H9 (cell line): Measurements from ENCODE around the gene CPLX1. TPM values are rescaled to one million over a fixed set of nuclear protein-coding genes. Genes with fewer than 3 reads are reported as not detected.

Experiments
- DNase-seq: peaks from one replicate; pipeline ENCODE4 v3.0.0-alpha.2; 2017
- H2AFZ ChIP-seq: one replicate; pipeline ENCODE4 v1.6.1; 2013; ENCODE audit warnings: mild to moderate bottlenecking, low read length, control low read depth, moderate library complexity
- H2AK5ac ChIP-seq: 2 replicates; pipeline ENCODE4 v1.6.1; 2013; ENCODE audit warnings: low read length, control low read depth, mixed read lengths; ENCODE audit not compliant: insufficient read length
- H2BK120ac ChIP-seq: one replicate; pipeline ENCODE4 v1.6.1; 2013; ENCODE audit warnings: low read depth, mild to moderate bottlenecking, low read length, control low read depth, inconsistent platforms; ENCODE audit not compliant: poor library complexity, severe bottlenecking
- H2BK12ac ChIP-seq: 2 replicates; pipeline ENCODE4 v1.6.1; 2013; ENCODE audit warnings: low read length, control low read depth, mixed read lengths, low read depth; ENCODE audit not compliant: insufficient read length
- H2BK15ac ChIP-seq: 2 replicates; pipeline ENCODE4 v1.6.1; 2013; ENCODE audit warnings: low read depth, low read length, control low read depth
- H2BK20ac ChIP-seq: one replicate; pipeline ENCODE4 v1.6.1; 2013; ENCODE audit warnings: low read depth, mild to moderate bottlenecking, low read length, control low read depth, inconsistent platforms; ENCODE audit not compliant: poor library complexity, severe bottlenecking
- H2BK5ac ChIP-seq: 2 replicates; pipeline ENCODE4 v1.6.1; 2013; ENCODE audit warnings: low read length, control low read depth, mixed read lengths; ENCODE audit not compliant: insufficient read length
- H3K14ac ChIP-seq: 2 replicates; pipeline ENCODE4 v1.6.1; 2013; ENCODE audit warnings: low read length, control low read depth; ENCODE audit not compliant: insufficient read depth
- H3K18ac ChIP-seq: 2 replicates; pipeline ENCODE4 v1.6.1; 2013; ENCODE audit warnings: low read depth, mild to moderate bottlenecking, mixed read lengths, low read length, control low read depth; ENCODE audit not compliant: insufficient read length
- H3K23ac ChIP-seq: 2 replicates; pipeline ENCODE4 v1.6.1; 2013; ENCODE audit warnings: low read length, control low read depth, mixed read lengths, low read depth; ENCODE audit not compliant: insufficient read length
- H3K23me2 ChIP-seq: 2 replicates; pipeline ENCODE4 v1.6.1; 2013; ENCODE audit warnings: low read depth, mild to moderate bottlenecking, mixed read lengths, low read length, control low read depth; ENCODE audit not compliant: insufficient read length, poor library complexity, severe bottlenecking
- H3K27ac ChIP-seq: 2 replicates; pipeline ENCODE4 v1.5.1; 2013; ENCODE audit warnings: low read length, control low read depth, mixed read lengths, low read depth; ENCODE audit not compliant: insufficient read length
- H3K27me3 ChIP-seq: 2 replicates; pipeline ENCODE4 v1.6.1; 2013; ENCODE audit warnings: low read length, control low read depth, inconsistent platforms; ENCODE audit not compliant: insufficient read depth
- H3K4ac ChIP-seq: 2 replicates; pipeline ENCODE4 v1.6.1; 2013; ENCODE audit warnings: low read depth, mild to moderate bottlenecking, control low read depth, inconsistent platforms, low read length, moderate library complexity
- H3K4me1 ChIP-seq: 2 replicates; pipeline ENCODE4 v1.6.1; 2013; ENCODE audit warnings: low read length, control low read depth, inconsistent platforms; ENCODE audit not compliant: insufficient read depth
- H3K4me2 ChIP-seq: 2 replicates; pipeline ENCODE4 v1.6.1; 2013; ENCODE audit warnings: low read length, control low read depth, mixed read lengths; ENCODE audit not compliant: insufficient read length, insufficient read depth
- H3K56ac ChIP-seq: 2 replicates; pipeline ENCODE4 v1.6.1; 2013; ENCODE audit warnings: low read depth, mild to moderate bottlenecking, mixed read lengths, low read length, control low read depth; ENCODE audit not compliant: insufficient read length
- H3K79me1 ChIP-seq: 2 replicates; pipeline ENCODE4 v1.6.1; 2013; ENCODE audit warnings: low read depth, mild to moderate bottlenecking, moderate library complexity, low read length, control low read depth, inconsistent platforms; ENCODE audit not compliant: insufficient read depth, poor library complexity, severe bottlenecking
- H3K79me2 ChIP-seq: 2 replicates; pipeline ENCODE4 v1.6.1; 2013; ENCODE audit warnings: low read length, control low read depth, inconsistent platforms; ENCODE audit not compliant: insufficient read depth
- H3K9ac ChIP-seq: 2 replicates; pipeline ENCODE4 v1.6.1; 2013; ENCODE audit warnings: low read length, control low read depth, mixed read lengths; ENCODE audit not compliant: insufficient read length; ENCODE audit errors: extremely low read depth
- H3K9me3 ChIP-seq: one replicate; pipeline ENCODE4 v1.6.1; 2013; ENCODE audit warnings: low read depth, low read length, inconsistent platforms; ENCODE audit not compliant: control insufficient read depth
- H3T11ph ChIP-seq: one replicate; pipeline ENCODE4 v1.6.1; 2013; ENCODE audit warnings: mild to moderate bottlenecking, low read length, control low read depth, inconsistent platforms
- H4K20me1 ChIP-seq: one replicate; pipeline ENCODE4 v1.6.1; 2013; ENCODE audit not compliant: control insufficient read depth, insufficient read length, insufficient read depth
- H4K5ac ChIP-seq: 2 replicates; pipeline ENCODE4 v1.6.1; 2013; ENCODE audit warnings: low read depth, mild to moderate bottlenecking, mixed read lengths, low read length, control low read depth; ENCODE audit not compliant: insufficient read length
- H4K8ac ChIP-seq: replicated peaks from 2 replicates; pipeline ENCODE4 v1.6.1; 2013; ENCODE audit warnings: low read length, control low read depth, mixed read lengths, low read depth; ENCODE audit not compliant: insufficient read length
- H4K91ac ChIP-seq: 2 replicates; pipeline ENCODE4 v1.6.1; 2013; ENCODE audit warnings: low read depth, mild to moderate bottlenecking, moderate library complexity, mixed read lengths, low read length, control low read depth; ENCODE audit not compliant: insufficient read length
- H3K27ac Mint-ChIP-seq, 3 experiments: 2 replicates in 2 of 3; 3 replicates in 1 of 3; pipeline ENCODE4 v1.8.0; 2020 to 2021; ENCODE audit warnings: mixed read lengths in 3 of 3, mild to moderate bottlenecking in 1 of 3, moderate library complexity in 1 of 3
- H3K27me3 Mint-ChIP-seq: 2 replicates; pipeline ENCODE4 v1.8.0; 2021; ENCODE audit warnings: low read depth, mild to moderate bottlenecking, moderate library complexity, mixed read lengths
- H3K36me3 Mint-ChIP-seq, 3 experiments: 2 replicates in 2 of 3; 3 replicates in 1 of 3; pipeline ENCODE4 v1.8.0; 2020 to 2021; ENCODE audit warnings: low read depth in 3 of 3, mixed read lengths in 3 of 3; ENCODE audit not compliant: insufficient read depth in 1 of 3
- H3K4me1 Mint-ChIP-seq, 2 experiments: 2 replicates each; pipeline ENCODE4 v1.8.0; 2020; ENCODE audit warnings: mixed read lengths in 2 of 2
- H3K4me3 Mint-ChIP-seq, 2 experiments: 2 replicates in 1 of 2; 3 replicates in 1 of 2; pipeline ENCODE4 v1.8.0; 2020 to 2021; ENCODE audit warnings: mild to moderate bottlenecking in 2 of 2, mixed read lengths in 2 of 2, moderate library complexity in 1 of 2
- H3K9me3 Mint-ChIP-seq, 2 experiments: 2 replicates in 1 of 2; 3 replicates in 1 of 2; pipeline ENCODE4 v1.8.0; 2020; ENCODE audit warnings: mild to moderate bottlenecking in 2 of 2, mixed read lengths in 2 of 2, moderate library complexity in 1 of 2
- CTCF ChIP-seq: fragments of 200-600 bp; sonication (generic); conservative IDR thresholded peaks from 3 replicates; pipeline ENCODE4 v1.8.0; 2021; ENCODE audit warnings: antibody characterized with exemption, mild to moderate bottlenecking
- WGBS: extraction: QIAGEN DNeasy Blood & Tissue Kit; methylation state at CpG from one replicate; pipeline ENCODE4 v1.1.7; 2013; ENCODE audit warnings: missing lambda C conversion rate, low lambda C conversion rate, mixed read lengths; ENCODE audit not compliant: insufficient read length; ENCODE audit errors: extremely low coverage; 5-methylcytosine and 5-hydroxymethylcytosine counted together
- total RNA-seq: library from RNA; stranded (reverse); gene quantifications from 2 replicates; pipeline ENCODE4 v1.2.1, GENCODE V29; 2021

CPLX1 gene
- total RNA-seq, 1 experiment from 2014 or later, result 0.90 TPM

DNA sequence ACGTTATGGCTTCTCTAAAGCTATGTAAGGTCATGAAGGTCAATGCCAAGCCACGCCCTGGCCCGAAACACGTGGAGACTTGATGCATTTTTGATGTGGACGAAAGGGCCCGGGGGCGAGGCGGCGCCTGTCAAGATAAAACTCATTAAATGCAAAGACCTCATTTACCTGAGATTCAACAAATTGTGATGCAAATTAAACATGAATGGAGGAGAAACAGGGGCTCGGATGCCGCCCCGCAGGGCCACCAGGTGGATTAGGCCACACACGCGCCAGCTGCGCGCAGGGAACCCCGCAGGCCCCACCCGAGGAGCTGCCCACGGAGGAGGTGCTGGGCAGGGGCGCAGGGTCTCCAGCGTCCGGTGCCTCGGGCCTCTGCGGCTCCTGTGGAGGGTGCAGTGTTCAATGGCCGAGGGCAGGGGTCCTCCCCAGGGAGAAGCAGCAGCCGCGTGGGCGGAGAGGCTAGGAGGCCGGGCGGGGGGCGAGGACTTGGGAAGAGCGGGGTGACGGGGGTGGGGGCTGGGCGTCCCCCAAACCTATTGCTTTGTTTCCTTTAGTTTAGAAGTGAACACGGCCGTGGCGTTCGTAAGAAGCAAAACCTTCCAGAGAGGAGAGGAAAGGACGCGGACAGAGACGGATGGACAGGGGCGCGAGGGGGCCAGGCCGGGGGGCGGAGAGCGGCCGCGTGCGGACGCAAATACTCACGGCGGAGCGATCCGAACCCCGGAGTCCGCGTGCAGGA is 40.4 kb downstream of the CPLX1 start:
- Histone ChIP-seq H2AFZ (no peak overlapping the region), H3K9ac (no peak overlapping the region), H4K8ac (no peak overlapping the region), H2AK5ac (no peak overlapping the region), H2BK120ac (no peak overlapping the region), H3K27me3 (peaks cover 24% of the 10 kb centered on the region; the same call in 1 of the 2 replicates), H3K79me2 (peaks cover 5% of the 10 kb centered on the region; the same call in 1 of the 2 replicates), H4K91ac (no peak overlapping the region), H3K23ac (no peak overlapping the region), H3T11ph (no peak overlapping the region), H2BK5ac (no peak overlapping the region), H3K27ac (no peak overlapping the region), H3K4me2 (peak overlapping the region; percentile 42), H2BK12ac (no peak overlapping the region), H3K18ac (no peak overlapping the region), H4K5ac (no peak overlapping the region), H2BK20ac (no peak overlapping the region), H3K4me1 (0 out of 2 replicates have a peak, but pooled peaks cover 1% of the 10 kb centered on the region), H3K14ac (no peak overlapping the region), H3K23me2 (peaks cover 10% of the 10 kb centered on the region), H4K20me1 (no peaks in the 10 kb centered on the region), H3K56ac (no peak overlapping the region), H3K9me3 (no peaks in the 10 kb centered on the region), H3K4ac (no peak overlapping the region), H2BK15ac (no peak overlapping the region), H3K79me1 (peaks cover 9% of the 10 kb centered on the region)
- peaks cover 2 to 3% (median 2%) of the 10 kb centered on the region in 3 experiments for H3K36me3 Mint-ChIP-seq
- peak; percentile 77 for DNase-seq
- H3K9me3 Mint-ChIP-seq, result peaks cover 0 to 3% of the 10 kb centered on the region in 2 experiments; a peak in 1 of 5 replicates
- no CpG with 5 or more reads among the region's 57 CpGs for WGBS
- H3K4me3 Mint-ChIP-seq, result peak overlapping the region; percentile 43 to 76
- peaks cover 20 to 31% of the 10 kb centered on the region in 2 experiments for H3K4me1 Mint-ChIP-seq
- no peak for TF ChIP-seq CTCF
- H3K27ac Mint-ChIP-seq, result no peak overlapping the region
- peaks cover 68% of the 10 kb centered on the region for H3K27me3 Mint-ChIP-seq
